Lower leg skin (tissue), 3 donors: ENCODE measurements around the gene SLC25A14.

ENCODE experiments used
- CTCF ChIP-seq, 3 donors: fragments of 450-650 bp; IDR thresholded peaks; one replicate each; pipeline ENCODE4 v1.5.1; 2016; ENCODE audit warnings: antibody characterized with exemption in 3 of 3, mild to moderate bottlenecking in 3 of 3, moderate library complexity in 2 of 3
- POLR2A ChIP-seq, 2 donors: fragments of 450-650 bp; IDR thresholded peaks; one replicate each; pipeline ENCODE4 v1.6.1; 2016 to 2017; ENCODE audit warnings: antibody characterized with exemption in 2 of 2, mild to moderate bottlenecking in 1 of 2, moderate library complexity in 1 of 2

- TF ChIP-seq CTCF (IDR thresholded peaks at IDR 0.05) (no peak), POLR2A (IDR thresholded peaks at IDR 0.05) (no peak)
Observed at GRCh38 chrX:130402208-130402684, 62.5 kb downstream of the SLC25A14 start.
